ENCODE results near the gene GATAD2A.

DNA sequence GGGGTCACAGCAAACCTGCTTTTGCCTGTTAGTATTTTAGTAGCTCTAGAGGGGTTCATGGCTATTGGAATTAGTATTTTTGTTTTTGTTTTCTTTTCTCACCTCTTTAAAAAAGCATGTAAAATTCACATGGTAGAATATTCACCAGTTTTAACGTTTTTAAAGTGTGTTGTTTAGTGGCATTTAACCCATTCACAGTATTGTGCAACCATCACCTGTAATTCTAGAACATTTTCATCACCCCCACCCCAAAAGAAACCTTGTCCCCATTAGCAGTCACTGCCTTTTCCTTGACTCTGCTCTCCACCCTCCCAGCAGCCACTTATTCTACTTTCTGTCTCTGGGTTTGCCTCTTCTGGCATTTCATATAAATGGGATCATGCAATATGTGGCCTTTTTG is 39.8 kb downstream of the GATAD2A start:
- TF ChIP-seq TAF1 (IDR thresholded peaks at IDR 0.05; ENCODE audit: low read depth, low read length) (no peak), MAFK (IDR thresholded peaks at IDR 0.05; ENCODE audit: low read depth, low read length) (no peak), POLR2A (IDR thresholded peaks at IDR 0.05; ENCODE audit: control extremely low read depth in 1 of 2, low read depth in 2 of 2, low read length in 2 of 2) (no peak), SRF (IDR thresholded peaks at IDR 0.05; ENCODE audit: low read depth, low read length) (no peak), NRF1 (IDR thresholded peaks at IDR 0.05; ENCODE audit: low read depth, low read length) (no peak)
- TF ChIP-seq, protein P1, sequence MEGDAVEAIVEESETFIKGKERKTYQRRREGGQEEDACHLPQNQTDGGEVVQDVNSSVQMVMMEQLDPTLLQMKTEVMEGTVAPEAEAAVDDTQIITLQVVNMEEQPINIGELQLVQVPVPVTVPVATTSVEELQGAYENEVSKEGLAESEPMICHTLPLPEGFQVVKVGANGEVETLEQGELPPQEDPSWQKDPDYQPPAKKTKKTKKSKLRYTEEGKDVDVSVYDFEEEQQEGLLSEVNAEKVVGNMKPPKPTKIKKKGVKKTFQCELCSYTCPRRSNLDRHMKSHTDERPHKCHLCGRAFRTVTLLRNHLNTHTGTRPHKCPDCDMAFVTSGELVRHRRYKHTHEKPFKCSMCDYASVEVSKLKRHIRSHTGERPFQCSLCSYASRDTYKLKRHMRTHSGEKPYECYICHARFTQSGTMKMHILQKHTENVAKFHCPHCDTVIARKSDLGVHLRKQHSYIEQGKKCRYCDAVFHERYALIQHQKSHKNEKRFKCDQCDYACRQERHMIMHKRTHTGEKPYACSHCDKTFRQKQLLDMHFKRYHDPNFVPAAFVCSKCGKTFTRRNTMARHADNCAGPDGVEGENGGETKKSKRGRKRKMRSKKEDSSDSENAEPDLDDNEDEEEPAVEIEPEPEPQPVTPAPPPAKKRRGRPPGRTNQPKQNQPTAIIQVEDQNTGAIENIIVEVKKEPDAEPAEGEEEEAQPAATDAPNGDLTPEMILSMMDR (IDR thresholded peaks at IDR 0.05; ENCODE audit: control extremely low read depth in 1 of 3, insufficient read depth in 1 of 3, low read depth in 1 of 3, low read length in 3 of 3): no peak
- TF ChIP-seq, protein P2, sequence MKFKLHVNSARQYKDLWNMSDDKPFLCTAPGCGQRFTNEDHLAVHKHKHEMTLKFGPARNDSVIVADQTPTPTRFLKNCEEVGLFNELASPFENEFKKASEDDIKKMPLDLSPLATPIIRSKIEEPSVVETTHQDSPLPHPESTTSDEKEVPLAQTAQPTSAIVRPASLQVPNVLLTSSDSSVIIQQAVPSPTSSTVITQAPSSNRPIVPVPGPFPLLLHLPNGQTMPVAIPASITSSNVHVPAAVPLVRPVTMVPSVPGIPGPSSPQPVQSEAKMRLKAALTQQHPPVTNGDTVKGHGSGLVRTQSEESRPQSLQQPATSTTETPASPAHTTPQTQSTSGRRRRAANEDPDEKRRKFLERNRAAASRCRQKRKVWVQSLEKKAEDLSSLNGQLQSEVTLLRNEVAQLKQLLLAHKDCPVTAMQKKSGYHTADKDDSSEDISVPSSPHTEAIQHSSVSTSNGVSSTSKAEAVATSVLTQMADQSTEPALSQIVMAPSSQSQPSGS (IDR thresholded peaks at IDR 0.05; ENCODE audit: low read length): no peak

Data from H1 (cell line).